HEK293 (cell line): ENCODE data around the gene AFP.

ENCODE experiments used
- CTCF ChIA-PET: fragments of 350-600 bp; formaldehyde crosslinking; extraction: SDS; loops from one replicate; lab custom pipeline; 2021; ENCODE audit warnings: antibody characterized with exemption; lab: Yijun Ruan, JAX
- POLR2A ChIA-PET: fragments of 300-600 bp; formaldehyde crosslinking; extraction: SDS; loops from one replicate; lab custom pipeline; 2020; ENCODE audit warnings: antibody characterized with exemption, inconsistent platforms; lab: Yijun Ruan, JAX
- H3K27ac ChIP-seq: fragments of 200-500 bp; sonication (Bioruptor generic); 2 replicates; pipeline ENCODE4 v1.5.1; 2014; ENCODE audit warnings: low read depth, low read length, control low read depth, inconsistent platforms; ENCODE audit errors: extremely low read depth
- H3K36me3 ChIP-seq, 2 experiments: fragments of 200-500 bp in 1 of 2; sonication (Bioruptor generic) in 1 of 2; 1 replicate in 1 of 2; 2 replicates in 1 of 2; pipeline ENCODE4 v1.5.1; 2014 to 2017; ENCODE audit warnings: inconsistent platforms in 2 of 2, low read length in 2 of 2; ENCODE audit not compliant: control insufficient read depth in 2 of 2, insufficient read depth in 1 of 2
- H3K4me1 ChIP-seq: fragments of 200-500 bp; sonication (Bioruptor generic); 2 replicates; pipeline ENCODE4 v1.5.1; 2014; ENCODE audit warnings: mild to moderate bottlenecking, low read length, inconsistent platforms; ENCODE audit not compliant: control insufficient read depth, insufficient read depth
- H3K4me3 ChIP-seq: 2 replicates; pipeline ENCODE4 v1.5.1; 2011; ENCODE audit warnings: low read depth, mild to moderate bottlenecking, control low read depth, low read length, moderate library complexity
- H3K9me3 ChIP-seq: fragments of 200-500 bp; sonication (Bioruptor generic); 2 replicates; pipeline ENCODE4 v1.5.1; 2014; ENCODE audit warnings: low read depth, low read length, inconsistent platforms; ENCODE audit not compliant: control insufficient read depth, insufficient read depth
- FEZF1 ChIP-seq: fragments of 450-650 bp; formaldehyde crosslinking; IDR thresholded peaks from 2 replicates; pipeline ENCODE4 v1.5.1; 2016; ENCODE audit warnings: missing biosample characterization, missing genetic modification characterization
- KLF17 ChIP-seq: fragments of 450-650 bp; formaldehyde crosslinking; IDR thresholded peaks from 2 replicates; pipeline ENCODE4 v1.5.1; 2016; ENCODE audit warnings: missing biosample characterization, missing genetic modification characterization
- KLF9 ChIP-seq: fragments of 450-650 bp; formaldehyde crosslinking; IDR thresholded peaks from 2 replicates; pipeline ENCODE4 v1.5.1; 2016; ENCODE audit warnings: missing biosample characterization, missing genetic modification characterization, low read depth
- PRDM10 ChIP-seq: fragments of 450-650 bp; formaldehyde crosslinking; IDR thresholded peaks from 2 replicates; pipeline ENCODE4 v1.5.1; 2016; ENCODE audit warnings: missing biosample characterization, missing genetic modification characterization
- PRDM2 ChIP-seq: fragments of 450-650 bp; formaldehyde crosslinking; IDR thresholded peaks from 2 replicates; pipeline ENCODE4 v1.5.1; 2016; ENCODE audit warnings: missing biosample characterization, missing genetic modification characterization, borderline replicate concordance
- TCF7L2 ChIP-seq: IDR thresholded peaks from 2 replicates; pipeline ENCODE4 v1.6.1; 2011; ENCODE audit warnings: low read depth, mild to moderate bottlenecking, inconsistent platforms, low read length, moderate library complexity, borderline replicate concordance
- ZBTB11 ChIP-seq: fragments of 450-650 bp; formaldehyde crosslinking; conservative IDR thresholded peaks from 2 replicates; pipeline ENCODE4 v1.5.1; 2016; ENCODE audit warnings: low read depth, missing biosample characterization, missing genetic modification characterization
- ZNF121 ChIP-seq: fragments of 450-650 bp; formaldehyde crosslinking; IDR thresholded peaks from 2 replicates; pipeline ENCODE4 v1.5.1; 2016; ENCODE audit warnings: missing biosample characterization, missing genetic modification characterization
- ZNF132 ChIP-seq: fragments of 450-650 bp; formaldehyde crosslinking; IDR thresholded peaks from 2 replicates; pipeline ENCODE4 v1.5.1; 2017; ENCODE audit warnings: missing biosample characterization, missing genetic modification characterization, borderline replicate concordance
- ZNF274 ChIP-seq, 2 experiments: fragments of 200-500 bp in 1 of 2; fragments of 450-650 bp in 1 of 2; sonication (Bioruptor generic) in 1 of 2; formaldehyde crosslinking in 1 of 2; IDR thresholded peaks; 2 replicates each; pipeline versions ENCODE4 v1.5.1 to v1.6.1; 2014 to 2016; ENCODE audit warnings: borderline replicate concordance in 1 of 2, inconsistent platforms in 1 of 2, low read length in 1 of 2, missing biosample characterization in 1 of 2, missing genetic modification characterization in 1 of 2
- ZNF335 ChIP-seq: fragments of 450-650 bp; formaldehyde crosslinking; conservative IDR thresholded peaks from 2 replicates; pipeline ENCODE4 v1.5.1; 2016; ENCODE audit warnings: missing biosample characterization, missing genetic modification characterization
- ZNF37A ChIP-seq: fragments of 450-650 bp; IDR thresholded peaks from 2 replicates; pipeline ENCODE4 v1.5.1; 2018; ENCODE audit warnings: missing biosample characterization, missing genetic modification characterization
- ZNF510 ChIP-seq: fragments of 450-650 bp; formaldehyde crosslinking; IDR thresholded peaks from 2 replicates; pipeline ENCODE4 v1.5.1; 2018; ENCODE audit warnings: mild to moderate bottlenecking, missing genetic modification characterization, missing biosample characterization; ENCODE audit not compliant: insufficient replicate concordance
- ZNF521 ChIP-seq: fragments of 450-650 bp; formaldehyde crosslinking; IDR thresholded peaks from 2 replicates; pipeline ENCODE4 v1.5.1; 2017; ENCODE audit warnings: missing biosample characterization, mild to moderate bottlenecking, missing genetic modification characterization
- ZNF549 ChIP-seq: fragments of 450-650 bp; IDR thresholded peaks from 2 replicates; pipeline ENCODE4 v1.5.1; 2018; ENCODE audit warnings: missing biosample characterization, missing genetic modification characterization, mild to moderate bottlenecking, inconsistent platforms, moderate library complexity
- ZNF600 ChIP-seq: fragments of 450-650 bp; formaldehyde crosslinking; IDR thresholded peaks from 2 replicates; pipeline ENCODE4 v1.5.1; 2016; ENCODE audit warnings: missing biosample characterization, missing genetic modification characterization

AFP gene

GRCh38 chr4:73438048-73438447 is 2.0 kb downstream of the AFP start:
- ChIA-PET POLR2A (no interaction called here), CTCF (interaction anchor here (0.6 to 2.5 kb wide), 4 partner anchors 8 to 507 kb away, joined by 3 to 12 read pairs (median 5); no protein-coding TSS in a partner anchor)
- no peaks in the 10 kb centered on the region for H3K4me1 ChIP-seq
- H3K36me3 ChIP-seq, result no peaks in the 10 kb centered on the region
- no peaks in the 10 kb centered on the region for H3K9me3 ChIP-seq
- TF ChIP-seq ZNF521 (tag by site-specific recombination) (no peak), FEZF1 (tag by site-specific recombination) (no peak), ZNF600 (no peak), ZNF335 (tag by site-specific recombination) (no peak), ZNF274 (IDR thresholded peaks at IDR 0.05; ENCODE audit: low read length) (no peak), ZNF274 (tag by site-specific recombination; IDR thresholded peaks at IDR 0.05; ENCODE audit: borderline replicate concordance) (no peak), TCF7L2 (no peak), KLF9 (tag by site-specific recombination) (no peak), ZNF549 (tag by site-specific recombination) (no peak), ZNF510 (tag by site-specific recombination) (no peak)
- no peak overlapping the region for H3K4me3 ChIP-seq
- no peak overlapping the region for H3K27ac ChIP-seq

- H3K27ac ChIP-seq, result no peak overlapping the region
- no peaks in the 10 kb centered on the region for H3K9me3 ChIP-seq
- no peak for TF ChIP-seq ZBTB11
- TF ChIP-seq ZNF132 (tag by site-specific recombination), result no peak
- no peaks in the 10 kb centered on the region for H3K36me3 ChIP-seq
- no peak overlapping the region for H3K4me3 ChIP-seq
- H3K4me1 ChIP-seq, result no peaks in the 10 kb centered on the region
- CTCF ChIA-PET, result interaction anchor here (1.5 to 2.5 kb wide), 2 partner anchors 8 to 98 kb away, joined by 6 to 12 read pairs; no protein-coding TSS in a partner anchor
- POLR2A ChIA-PET, result no interaction called here
These were observed 2.7 kb downstream of the AFP start for GRCh38 chr4:73438582-73439215.

- Histone ChIP-seq H3K4me1 (no peaks in the 10 kb centered on the region), H3K4me3 (no peak overlapping the region), H3K27ac (no peak overlapping the region), H3K9me3 (no peaks in the 10 kb centered on the region), H3K36me3 (no peaks in the 10 kb centered on the region)
- ChIA-PET CTCF (no interaction called here), POLR2A (no interaction called here)
- TF ChIP-seq ZNF121 (tag by site-specific recombination) (no peak), KLF17 (tag by site-specific recombination) (no peak), PRDM2 (tag by site-specific recombination) (no peak), PRDM10 (tag by site-specific recombination) (no peak), ZNF37A (no peak)
These were observed 3.4 kb downstream of the AFP start for GRCh38 chr4:73439445-73439844.
